ENCODE measurements around the gene JADE2. TPM values are rescaled to one million over a fixed set of nuclear protein-coding genes. Genes with fewer than 3 reads are reported as not detected.
A peak's percentile ranks its signal among the peaks of the same experiment; 100 is the strongest.

The JADE2 gene
- total and polyA plus RNA-seq, 4 donors, result 12.4 to 53.5 (median 20.3) TPM

GRCh38 chr5:134519989-134520388 lies 5.5 kb upstream of the JADE2 start:
- Histone ChIP-seq H3K4me1 (ENCODE audit: control insufficient read depth in 5 of 5, insufficient read depth in 5 of 5, low read length in 5 of 5) (peaks cover 0 to 8% (median 4%) of the 10 kb centered on the region in 5 donors), H3K36me3 (ENCODE audit: control insufficient read depth in 4 of 4, insufficient read depth in 4 of 4, low read length in 4 of 4) (no peaks in the 10 kb centered on the region), H3K9me3 (ENCODE audit: control insufficient read depth in 4 of 4, insufficient read depth in 3 of 4, low read length in 3 of 4) (no peaks in the 10 kb centered on the region), H3K4me3 (no peak overlapping the region), H3K9ac (ENCODE audit: insufficient read depth in 1 of 2, low read length in 2 of 2) (no peak overlapping the region), H3K27ac (ENCODE audit: low read depth in 1 of 2, low read length in 1 of 2) (no peak overlapping the region), H3K27me3 (ENCODE audit: control insufficient read depth in 3 of 3, insufficient read depth in 3 of 3, low read length in 2 of 3) (no peaks in the 10 kb centered on the region)
- DNase-seq, result no peak
- WGBS, 2 donors, result 78 to 82% methylated on average over 2 of the region's 2 CpGs
- no peak for TF ChIP-seq CTCF (IDR thresholded peaks at IDR 0.05; ENCODE audit: control extremely low read depth, extremely low read depth)
- ATAC-seq (ENCODE audit: insufficient read depth, low FRiP score), result no peak

- Histone ChIP-seq H3K4me3 (no peak overlapping the region), H3K4me1 (ENCODE audit: control insufficient read depth in 5 of 5, insufficient read depth in 5 of 5, low read length in 5 of 5) (peaks cover 0 to 6% (median 4%) of the 10 kb centered on the region in 5 donors), H3K9ac (ENCODE audit: insufficient read depth in 1 of 2, low read length in 2 of 2) (no peak overlapping the region), H3K27me3 (ENCODE audit: control insufficient read depth in 3 of 3, insufficient read depth in 3 of 3, low read length in 2 of 3) (no peaks in the 10 kb centered on the region), H3K9me3 (ENCODE audit: control insufficient read depth in 4 of 4, insufficient read depth in 3 of 4, low read length in 3 of 4) (no peaks in the 10 kb centered on the region), H3K36me3 (ENCODE audit: control insufficient read depth in 4 of 4, insufficient read depth in 4 of 4, low read length in 4 of 4) (no peaks in the 10 kb centered on the region), H3K27ac (ENCODE audit: low read depth in 1 of 2, low read length in 1 of 2) (no peak overlapping the region)
- DNase-seq, result no peak
- WGBS, 2 donors, result 33 to 58% methylated on average over 3 of the region's 3 CpGs
- TF ChIP-seq CTCF (IDR thresholded peaks at IDR 0.05; ENCODE audit: control extremely low read depth, extremely low read depth), result no peak
- no peak for ATAC-seq (ENCODE audit: insufficient read depth, low FRiP score)
Measured at GRCh38 chr5:134521841-134522240, 3.6 kb upstream of the JADE2 start.

GRCh38 chr5:134523543-134524271 lies 1.8 kb upstream of the JADE2 start:
- H3K27ac ChIP-seq (ENCODE audit: low read depth in 1 of 2, low read length in 1 of 2), result peak overlapping the region; percentile 95 to 99
- TF ChIP-seq CTCF (IDR thresholded peaks at IDR 0.05; ENCODE audit: control extremely low read depth, extremely low read depth), result no peak
- peak overlapping the region in 1 of 2 donors; percentile 46 for H3K9ac ChIP-seq (ENCODE audit: insufficient read depth in 1 of 2, low read length in 2 of 2)
- ATAC-seq (ENCODE audit: insufficient read depth, low FRiP score) (no peak), DNase-seq (peak in 1 of 3 donors; percentile 12)
- H3K27me3 ChIP-seq (ENCODE audit: control insufficient read depth in 3 of 3, insufficient read depth in 3 of 3, low read length in 2 of 3), result no peaks in the 10 kb centered on the region
- H3K36me3 ChIP-seq (ENCODE audit: control insufficient read depth in 4 of 4, insufficient read depth in 4 of 4, low read length in 4 of 4), result no peaks in the 10 kb centered on the region
- WGBS, 2 donors, result 18 to 27% methylated on average over 13 of the region's 13 CpGs
- H3K9me3 ChIP-seq (ENCODE audit: control insufficient read depth in 4 of 4, insufficient read depth in 3 of 4, low read length in 3 of 4), result no peaks in the 10 kb centered on the region
- H3K4me3 ChIP-seq, result peak overlapping the region; percentile 40
- peaks cover 0 to 18% (median 10%) of the 10 kb centered on the region in 5 donors for H3K4me1 ChIP-seq (ENCODE audit: control insufficient read depth in 5 of 5, insufficient read depth in 5 of 5, low read length in 5 of 5)
